Lower leg skin (tissue), 4 donors: Measurements from ENCODE around the gene KMT2D. TPM values are rescaled to one million over a fixed set of nuclear protein-coding genes. Genes with fewer than 3 reads are reported as not detected.

Source experiments
- DNase-seq, 2 donors: peaks; one replicate each; pipeline ENCODE4 v3.0.0-alpha.2; 2019; ENCODE audit warnings: low spot score in 2 of 2
- H3K4me3 ChIP-seq: fragments of 200-600 bp; sonication (generic); 2 replicates; pipeline ENCODE4 v1.5.1; 2017; ENCODE audit warnings: mild to moderate bottlenecking, low read depth; ENCODE audit not compliant: poor library complexity, severe bottlenecking
- POLR2A ChIP-seq, 2 donors: fragments of 450-650 bp; IDR thresholded peaks; one replicate each; pipeline ENCODE4 v1.6.1; 2016 to 2017; ENCODE audit warnings: antibody characterized with exemption in 2 of 2, mild to moderate bottlenecking in 1 of 2, moderate library complexity in 1 of 2
- WGBS, 2 donors: methylation state at CpG; one replicate each; pipeline ENCODE4 v1.1.5; 2018; 5-methylcytosine and 5-hydroxymethylcytosine counted together
- intact Hi-C: fragments of 100-400 bp; cut with DNase I; formaldehyde crosslinking; loops from one replicate; pipeline ENCODE4 v1.15.0; 2023; ENCODE audit warnings: low total_unique reads
- total RNA-seq, 4 donors: library from RNA; depleted of rRNA; stranded (reverse); fragments of >200 nt; gene quantifications; one replicate each; pipeline ENCODE4 v1.1.0, GENCODE V29; 2016
- TF ChIP-seq, protein P1 (sequence below), 3 donors: fragments of 450-650 bp; IDR thresholded peaks; one replicate each; pipeline ENCODE4 v1.5.1; 2016; ENCODE audit warnings: antibody characterized with exemption in 3 of 3, mild to moderate bottlenecking in 3 of 3, moderate library complexity in 2 of 3

The KMT2D gene, protein sequence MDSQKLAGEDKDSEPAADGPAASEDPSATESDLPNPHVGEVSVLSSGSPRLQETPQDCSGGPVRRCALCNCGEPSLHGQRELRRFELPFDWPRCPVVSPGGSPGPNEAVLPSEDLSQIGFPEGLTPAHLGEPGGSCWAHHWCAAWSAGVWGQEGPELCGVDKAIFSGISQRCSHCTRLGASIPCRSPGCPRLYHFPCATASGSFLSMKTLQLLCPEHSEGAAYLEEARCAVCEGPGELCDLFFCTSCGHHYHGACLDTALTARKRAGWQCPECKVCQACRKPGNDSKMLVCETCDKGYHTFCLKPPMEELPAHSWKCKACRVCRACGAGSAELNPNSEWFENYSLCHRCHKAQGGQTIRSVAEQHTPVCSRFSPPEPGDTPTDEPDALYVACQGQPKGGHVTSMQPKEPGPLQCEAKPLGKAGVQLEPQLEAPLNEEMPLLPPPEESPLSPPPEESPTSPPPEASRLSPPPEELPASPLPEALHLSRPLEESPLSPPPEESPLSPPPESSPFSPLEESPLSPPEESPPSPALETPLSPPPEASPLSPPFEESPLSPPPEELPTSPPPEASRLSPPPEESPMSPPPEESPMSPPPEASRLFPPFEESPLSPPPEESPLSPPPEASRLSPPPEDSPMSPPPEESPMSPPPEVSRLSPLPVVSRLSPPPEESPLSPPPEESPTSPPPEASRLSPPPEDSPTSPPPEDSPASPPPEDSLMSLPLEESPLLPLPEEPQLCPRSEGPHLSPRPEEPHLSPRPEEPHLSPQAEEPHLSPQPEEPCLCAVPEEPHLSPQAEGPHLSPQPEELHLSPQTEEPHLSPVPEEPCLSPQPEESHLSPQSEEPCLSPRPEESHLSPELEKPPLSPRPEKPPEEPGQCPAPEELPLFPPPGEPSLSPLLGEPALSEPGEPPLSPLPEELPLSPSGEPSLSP (N-terminal part only)
- total RNA-seq: 100 to 1,000 TPM in 1 of 4 donors, 10 to 100 TPM in 3; 43.2 to 169 (median 79.6) TPM

DNA sequence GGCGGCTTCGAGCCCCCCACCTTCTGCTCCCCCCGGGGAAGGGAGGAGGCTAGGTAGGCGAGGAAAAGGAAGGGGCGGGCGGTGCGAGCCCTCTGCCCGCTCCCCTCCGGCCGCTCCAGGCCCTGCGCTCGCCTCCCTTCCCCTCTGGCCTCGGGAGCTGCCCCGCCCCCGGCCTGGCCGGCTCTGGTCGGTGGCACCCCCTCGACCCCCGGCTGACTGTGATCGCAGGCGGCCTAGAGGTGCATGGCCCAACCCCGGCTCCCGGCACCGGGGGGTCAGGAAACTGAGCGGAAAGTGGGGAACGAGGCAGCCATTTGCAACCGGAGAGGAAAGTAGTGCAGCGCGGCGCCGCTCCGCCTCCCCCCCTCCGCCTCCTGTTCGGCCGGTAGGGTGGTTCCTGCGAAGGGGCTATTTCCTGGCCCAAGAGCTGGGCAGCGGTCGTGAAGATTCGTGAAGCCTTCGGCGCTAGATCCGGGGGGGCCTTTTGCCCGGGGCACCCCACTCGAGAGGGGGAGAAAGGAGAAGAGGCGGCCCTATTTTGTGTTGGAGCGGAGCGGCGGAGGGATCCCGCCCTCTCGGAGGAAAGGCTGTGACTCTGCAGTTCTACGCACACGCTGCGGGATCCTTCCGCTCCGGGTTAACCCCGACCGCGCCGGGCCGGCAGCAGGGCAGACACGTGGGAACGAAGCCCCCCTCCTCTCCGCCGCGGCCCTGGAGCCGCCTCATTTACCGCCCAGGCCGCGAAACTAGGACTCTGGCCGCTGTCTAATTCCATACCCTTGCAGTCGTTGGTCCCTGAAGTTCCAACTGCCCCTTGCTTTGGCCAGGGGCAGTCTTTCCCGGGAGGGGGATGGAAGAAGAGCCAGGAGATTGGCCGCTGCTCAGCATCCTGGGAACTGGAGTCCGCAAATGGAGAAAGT, at the start of gene KMT2D:
Gene KMT2D, minus strand, starts transcription at position 558 of the 920 bp plus-strand sequence. CDS start 5,470 bp downstream, outside the sequence.
- peak within 1 kb of the TSS; percentile 96 for H3K4me3 ChIP-seq
- intact Hi-C loops: no loop called here
- DNase-seq: peak; percentile 86 to 97
- TF ChIP-seq POLR2A (IDR thresholded peaks at IDR 0.05): peak in 1 of 2 donors; percentile 17
- TF ChIP-seq, protein P1, sequence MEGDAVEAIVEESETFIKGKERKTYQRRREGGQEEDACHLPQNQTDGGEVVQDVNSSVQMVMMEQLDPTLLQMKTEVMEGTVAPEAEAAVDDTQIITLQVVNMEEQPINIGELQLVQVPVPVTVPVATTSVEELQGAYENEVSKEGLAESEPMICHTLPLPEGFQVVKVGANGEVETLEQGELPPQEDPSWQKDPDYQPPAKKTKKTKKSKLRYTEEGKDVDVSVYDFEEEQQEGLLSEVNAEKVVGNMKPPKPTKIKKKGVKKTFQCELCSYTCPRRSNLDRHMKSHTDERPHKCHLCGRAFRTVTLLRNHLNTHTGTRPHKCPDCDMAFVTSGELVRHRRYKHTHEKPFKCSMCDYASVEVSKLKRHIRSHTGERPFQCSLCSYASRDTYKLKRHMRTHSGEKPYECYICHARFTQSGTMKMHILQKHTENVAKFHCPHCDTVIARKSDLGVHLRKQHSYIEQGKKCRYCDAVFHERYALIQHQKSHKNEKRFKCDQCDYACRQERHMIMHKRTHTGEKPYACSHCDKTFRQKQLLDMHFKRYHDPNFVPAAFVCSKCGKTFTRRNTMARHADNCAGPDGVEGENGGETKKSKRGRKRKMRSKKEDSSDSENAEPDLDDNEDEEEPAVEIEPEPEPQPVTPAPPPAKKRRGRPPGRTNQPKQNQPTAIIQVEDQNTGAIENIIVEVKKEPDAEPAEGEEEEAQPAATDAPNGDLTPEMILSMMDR (IDR thresholded peaks at IDR 0.05): peak in 1 of 3 donors; percentile 41
- WGBS, 2 donors: 1% methylated on average over 45 to 46 of the region's 74 CpGs

DNA sequence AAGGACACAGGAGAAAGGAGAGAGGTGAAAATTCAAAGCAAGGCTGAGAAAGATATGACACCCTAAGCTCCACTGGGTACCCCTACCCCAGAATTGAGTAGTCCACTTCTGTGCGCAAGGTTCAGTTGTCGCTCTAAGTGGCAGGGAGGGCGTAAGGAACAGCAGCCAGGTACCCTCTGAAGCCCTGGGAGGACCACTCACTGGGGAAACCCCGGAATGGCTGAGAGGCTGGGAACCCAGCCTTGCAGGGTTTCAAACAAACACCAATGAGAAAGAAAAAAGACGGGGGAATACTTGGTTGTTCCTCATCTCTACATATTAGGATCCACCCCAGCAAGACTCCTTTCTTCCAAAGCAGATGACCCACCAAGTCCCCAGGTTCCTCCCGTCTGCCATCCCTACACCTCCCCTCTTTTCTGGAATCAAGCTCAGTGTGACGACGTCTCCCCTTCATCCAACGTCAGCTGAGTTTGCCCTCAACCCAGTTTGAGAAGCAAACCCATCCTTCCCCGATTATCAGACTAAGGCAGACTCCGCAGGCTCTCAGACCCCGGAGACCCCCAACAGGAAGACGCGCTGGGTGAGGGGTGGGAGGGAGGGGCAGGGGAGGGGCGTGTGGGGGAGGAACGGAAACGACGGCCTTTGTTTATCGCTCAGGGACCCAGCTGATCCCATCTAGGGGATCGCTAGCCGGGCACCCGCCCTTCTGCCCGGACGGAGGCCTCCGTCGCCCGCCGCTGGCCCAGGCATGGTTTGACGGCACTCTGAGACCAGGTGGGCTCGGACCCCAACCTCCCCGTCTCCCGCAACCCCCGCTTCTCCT, 49.3 kb upstream of the KMT2D start:
- peak overlapping the region; percentile 98 for H3K4me3 ChIP-seq
- peak in 1 of 2 donors; percentile 86 for DNase-seq
- 4% methylated on average over 27 to 30 of the region's 33 CpGs for WGBS, 2 donors
- no peak for TF ChIP-seq POLR2A (IDR thresholded peaks at IDR 0.05)
- TF ChIP-seq, protein P1 (IDR thresholded peaks at IDR 0.05): no peak
- intact Hi-C loops: no loop called here

DNA sequence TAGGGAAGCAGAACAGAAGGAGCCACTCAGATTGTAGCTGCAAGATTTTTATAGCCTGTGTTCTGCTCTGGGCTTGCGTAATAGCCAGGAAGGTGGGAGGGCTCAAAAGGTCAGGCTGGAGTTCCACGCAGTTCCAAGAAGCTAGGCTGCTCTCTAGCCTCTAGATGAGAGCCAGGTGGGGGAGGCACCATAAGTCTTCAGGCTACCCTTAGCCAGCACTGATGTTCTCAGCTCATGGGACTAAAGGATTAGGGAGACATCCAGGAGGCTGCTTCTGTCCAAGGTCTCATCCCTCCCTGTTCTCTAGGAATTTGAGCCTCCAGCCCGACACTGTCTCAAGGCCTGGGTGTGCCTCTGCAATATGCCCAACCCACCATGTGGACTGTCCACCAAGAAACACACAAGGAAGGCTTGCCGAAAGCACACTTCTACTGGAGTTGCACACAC, 48.4 kb upstream of the KMT2D start:
- H3K4me3 ChIP-seq: no peak overlapping the region
- intact Hi-C loops: no loop called here
- no peak for TF ChIP-seq POLR2A (IDR thresholded peaks at IDR 0.05)
- TF ChIP-seq, protein P1 (IDR thresholded peaks at IDR 0.05): no peak
- peak; percentile 49 to 89 for DNase-seq
- 25 to 27% methylated on average over 3 to 4 of the region's 4 CpGs for WGBS, 2 donors

DNA sequence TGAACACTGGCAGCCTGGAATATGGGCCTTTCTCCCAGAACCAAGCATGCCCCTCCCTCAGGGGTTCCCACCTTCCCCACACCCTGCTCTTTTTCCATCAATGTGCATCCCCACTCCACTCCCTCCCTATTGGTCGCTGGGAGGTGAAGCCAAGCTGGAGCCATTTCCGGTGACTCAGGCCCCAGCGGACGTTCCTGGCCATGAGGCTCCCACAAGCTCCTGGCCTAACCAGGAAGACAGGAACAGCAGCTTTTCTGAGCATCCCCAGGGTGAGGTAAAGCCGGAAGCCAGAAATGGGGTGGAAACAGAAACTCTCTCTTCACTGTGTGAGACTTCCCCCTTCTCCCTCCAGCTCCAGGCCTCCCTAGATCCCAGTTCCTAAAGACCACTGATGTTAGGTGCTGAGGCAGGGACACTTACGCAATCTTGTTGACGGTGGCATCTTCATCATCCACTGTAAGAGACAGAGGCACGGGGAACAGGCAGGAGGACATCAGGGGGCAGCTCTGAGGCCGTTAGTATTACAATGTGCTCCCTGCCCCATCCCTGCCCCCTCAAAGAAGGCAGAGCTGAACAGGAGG, 45.0 kb upstream of the KMT2D start:
- TF ChIP-seq POLR2A (IDR thresholded peaks at IDR 0.05): no peak
- TF ChIP-seq, protein P1 (IDR thresholded peaks at IDR 0.05): no peak
- H3K4me3 ChIP-seq: no peak overlapping the region
- intact Hi-C loops: no loop called here
- 38 to 52% methylated on average over 9 of the region's 9 CpGs for WGBS, 2 donors
- DNase-seq: no peak
